ENCODE data around the gene TCEA3.

TCEA3 gene

GRCh38 chr1:23453455-23454000 lies 29.0 kb upstream of the TCEA3 start:
- H3K27ac ChIP-seq: peak overlapping the region; percentile 89
- TF ChIP-seq CTCF (conservative IDR thresholded peaks at IDR 0.05): no peak

- no peak for TF ChIP-seq CTCF (conservative IDR thresholded peaks at IDR 0.05)
- H3K27ac ChIP-seq: peak overlapping the region; percentile 89
These were observed 27.5 kb upstream of the TCEA3 start for GRCh38 chr1:23452011-23452411.

GRCh38 chr1:23451441-23451840 lies 26.9 kb upstream of the TCEA3 start:
- no peak for TF ChIP-seq CTCF (conservative IDR thresholded peaks at IDR 0.05)
- peak overlapping the region; percentile 89 for H3K27ac ChIP-seq

- TF ChIP-seq CTCF (conservative IDR thresholded peaks at IDR 0.05): no peak
- H3K27ac ChIP-seq: peak overlapping the region; percentile 89
These were observed 26.3 kb upstream of the TCEA3 start for GRCh38 chr1:23450894-23451293.

GRCh38 chr1:23449958-23450357 lies 25.4 kb upstream of the TCEA3 start:
- TF ChIP-seq CTCF (conservative IDR thresholded peaks at IDR 0.05): no peak
- peak overlapping the region; percentile 89 for H3K27ac ChIP-seq

- peak overlapping the region; percentile 89 for H3K27ac ChIP-seq
- TF ChIP-seq CTCF (conservative IDR thresholded peaks at IDR 0.05): no peak
These were observed 24.8 kb upstream of the TCEA3 start for GRCh38 chr1:23449306-23449705.

GRCh38 chr1:23448846-23449245 lies 24.3 kb upstream of the TCEA3 start:
- peak overlapping the region; percentile 89; the same call in 1 of the 2 replicates for H3K27ac ChIP-seq
- no peak for TF ChIP-seq CTCF (conservative IDR thresholded peaks at IDR 0.05)
